ENCODE measurements around the gene FHL2. TPM values are rescaled to one million over a fixed set of nuclear protein-coding genes. Genes with fewer than 3 reads are reported as not detected.

FHL2 gene
- total RNA-seq, 1 donor from 2014 or later, result 18.5 TPM

DNA sequence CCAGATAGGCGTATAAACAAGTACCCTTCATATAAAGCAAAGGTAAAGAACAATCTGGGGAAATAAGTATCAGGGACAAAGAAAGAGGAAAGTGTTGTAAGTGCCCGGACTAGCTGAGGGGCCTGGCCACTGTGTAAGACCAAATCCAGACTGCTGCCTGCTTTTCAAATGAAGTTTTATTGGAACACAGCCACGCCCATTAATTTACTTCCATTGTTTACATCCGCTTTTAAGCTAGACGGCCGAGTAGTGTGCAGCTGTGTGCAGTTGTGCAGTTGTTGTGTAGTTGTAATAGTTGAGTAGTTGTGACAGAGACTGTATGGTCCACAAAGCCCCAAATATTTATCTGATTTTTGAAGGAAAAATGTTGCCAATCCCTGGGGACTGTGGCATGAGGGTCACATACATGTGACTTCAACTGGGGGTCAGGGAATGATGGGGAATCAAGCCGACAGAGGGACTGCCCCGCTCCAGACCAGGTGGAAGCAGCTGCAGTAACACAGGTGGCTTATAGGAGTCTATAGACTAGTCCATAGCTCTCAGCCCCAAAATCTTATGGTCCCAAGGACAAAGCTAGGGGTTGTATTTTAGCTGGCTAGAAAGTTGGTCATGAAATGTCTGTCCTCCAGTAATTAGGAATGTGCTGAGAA is 30.0 kb downstream of the FHL2 start:
- no peak overlapping the region for H3K4me3 Mint-ChIP-seq (ENCODE audit: unreplicated experiment)
- peaks cover 3% of the 10 kb centered on the region for H3K4me1 Mint-ChIP-seq (ENCODE audit: unreplicated experiment)
- no peak for DNase-seq (ENCODE audit: low spot score)
- H3K9me3 Mint-ChIP-seq (ENCODE audit: unreplicated experiment), result no peaks in the 10 kb centered on the region
- TF ChIP-seq, protein P1, sequence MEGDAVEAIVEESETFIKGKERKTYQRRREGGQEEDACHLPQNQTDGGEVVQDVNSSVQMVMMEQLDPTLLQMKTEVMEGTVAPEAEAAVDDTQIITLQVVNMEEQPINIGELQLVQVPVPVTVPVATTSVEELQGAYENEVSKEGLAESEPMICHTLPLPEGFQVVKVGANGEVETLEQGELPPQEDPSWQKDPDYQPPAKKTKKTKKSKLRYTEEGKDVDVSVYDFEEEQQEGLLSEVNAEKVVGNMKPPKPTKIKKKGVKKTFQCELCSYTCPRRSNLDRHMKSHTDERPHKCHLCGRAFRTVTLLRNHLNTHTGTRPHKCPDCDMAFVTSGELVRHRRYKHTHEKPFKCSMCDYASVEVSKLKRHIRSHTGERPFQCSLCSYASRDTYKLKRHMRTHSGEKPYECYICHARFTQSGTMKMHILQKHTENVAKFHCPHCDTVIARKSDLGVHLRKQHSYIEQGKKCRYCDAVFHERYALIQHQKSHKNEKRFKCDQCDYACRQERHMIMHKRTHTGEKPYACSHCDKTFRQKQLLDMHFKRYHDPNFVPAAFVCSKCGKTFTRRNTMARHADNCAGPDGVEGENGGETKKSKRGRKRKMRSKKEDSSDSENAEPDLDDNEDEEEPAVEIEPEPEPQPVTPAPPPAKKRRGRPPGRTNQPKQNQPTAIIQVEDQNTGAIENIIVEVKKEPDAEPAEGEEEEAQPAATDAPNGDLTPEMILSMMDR (IDR thresholded peaks at IDR 0.05; ENCODE audit: unreplicated experiment), result no peak
- H3K27ac Mint-ChIP-seq (ENCODE audit: unreplicated experiment), result no peak overlapping the region
- H3K36me3 Mint-ChIP-seq (ENCODE audit: low read depth, unreplicated experiment), result peaks cover 47% of the 10 kb centered on the region
- H3K27me3 Mint-ChIP-seq (ENCODE audit: unreplicated experiment), result peaks cover 5% of the 10 kb centered on the region

DNA sequence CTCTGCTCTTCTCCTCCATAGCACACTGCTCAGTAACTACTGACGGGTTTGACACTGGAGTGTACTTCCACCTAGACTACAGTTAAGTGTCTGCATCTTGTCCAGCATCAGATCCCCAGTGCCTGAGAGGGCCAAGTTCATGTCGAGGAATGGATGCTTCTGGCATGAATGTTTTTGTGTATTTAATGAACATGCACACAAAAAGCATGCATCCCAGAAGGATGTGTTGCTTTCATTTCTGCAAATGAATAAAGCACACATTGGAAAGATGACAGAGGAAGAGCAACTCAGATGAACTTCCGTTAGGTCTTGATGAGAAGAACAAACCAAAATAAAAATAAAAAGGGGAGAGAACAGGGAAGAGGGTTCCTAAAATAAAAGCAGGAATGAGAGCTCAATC is 33.6 kb downstream of the FHL2 start:
- no peak overlapping the region for H3K27ac Mint-ChIP-seq (ENCODE audit: unreplicated experiment)

DNA sequence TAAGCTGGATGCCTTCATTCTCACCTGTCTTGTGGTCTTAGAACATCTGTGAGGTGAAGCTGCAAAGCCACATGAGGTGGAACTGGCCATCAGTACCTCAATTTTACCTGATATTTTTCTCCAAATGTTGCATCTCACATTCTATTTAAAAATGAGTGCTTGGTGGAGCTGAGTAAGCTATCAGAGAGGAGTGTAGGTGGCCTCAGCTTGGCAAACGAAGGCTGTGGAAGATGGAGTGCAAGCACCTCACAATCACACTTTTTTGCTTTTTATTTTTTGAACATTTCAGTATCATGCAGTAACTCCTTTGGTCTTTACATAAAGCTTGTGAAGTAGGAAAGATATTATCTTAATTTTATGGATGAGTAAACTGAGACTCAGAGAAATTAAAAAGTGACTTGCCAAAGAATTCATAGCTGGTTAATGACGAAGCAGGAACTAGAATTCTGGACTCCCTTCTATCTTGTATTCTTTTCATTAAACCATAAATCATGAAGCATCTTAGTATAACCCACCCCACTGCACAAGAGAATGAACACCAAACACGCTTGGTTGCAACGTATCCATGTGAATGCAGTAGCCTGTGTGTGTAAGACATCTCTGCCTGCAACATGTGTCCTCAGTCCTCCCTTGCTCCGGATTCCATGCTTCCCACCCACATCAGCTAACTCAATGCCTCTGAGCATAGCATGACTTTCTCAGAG is 34.3 kb downstream of the FHL2 start:
- no peaks in the 10 kb centered on the region for H3K9me3 Mint-ChIP-seq (ENCODE audit: unreplicated experiment)
- no peak for DNase-seq (ENCODE audit: low spot score)
- H3K27me3 Mint-ChIP-seq (ENCODE audit: unreplicated experiment), result peaks cover 5% of the 10 kb centered on the region
- H3K4me3 Mint-ChIP-seq (ENCODE audit: unreplicated experiment), result no peak overlapping the region
- TF ChIP-seq, protein P1 (IDR thresholded peaks at IDR 0.05; ENCODE audit: unreplicated experiment), result no peak
- peaks cover 9% of the 10 kb centered on the region for H3K4me1 Mint-ChIP-seq (ENCODE audit: unreplicated experiment)
- H3K36me3 Mint-ChIP-seq (ENCODE audit: low read depth, unreplicated experiment), result peaks cover 42% of the 10 kb centered on the region
- no peak overlapping the region for H3K27ac Mint-ChIP-seq (ENCODE audit: unreplicated experiment)

More for the DNA sequence above, 33.6 kb downstream of the FHL2 start:
- Mint-ChIP-seq H3K9me3 (ENCODE audit: unreplicated experiment) (no peaks in the 10 kb centered on the region), H3K36me3 (ENCODE audit: low read depth, unreplicated experiment) (peaks cover 42% of the 10 kb centered on the region), H3K4me1 (ENCODE audit: unreplicated experiment) (peaks cover 12% of the 10 kb centered on the region), H3K27me3 (ENCODE audit: unreplicated experiment) (peaks cover 5% of the 10 kb centered on the region), H3K4me3 (ENCODE audit: unreplicated experiment) (no peak overlapping the region)
- TF ChIP-seq, protein P1 (IDR thresholded peaks at IDR 0.05; ENCODE audit: unreplicated experiment), result no peak
- no peak for DNase-seq (ENCODE audit: low spot score)

DNA sequence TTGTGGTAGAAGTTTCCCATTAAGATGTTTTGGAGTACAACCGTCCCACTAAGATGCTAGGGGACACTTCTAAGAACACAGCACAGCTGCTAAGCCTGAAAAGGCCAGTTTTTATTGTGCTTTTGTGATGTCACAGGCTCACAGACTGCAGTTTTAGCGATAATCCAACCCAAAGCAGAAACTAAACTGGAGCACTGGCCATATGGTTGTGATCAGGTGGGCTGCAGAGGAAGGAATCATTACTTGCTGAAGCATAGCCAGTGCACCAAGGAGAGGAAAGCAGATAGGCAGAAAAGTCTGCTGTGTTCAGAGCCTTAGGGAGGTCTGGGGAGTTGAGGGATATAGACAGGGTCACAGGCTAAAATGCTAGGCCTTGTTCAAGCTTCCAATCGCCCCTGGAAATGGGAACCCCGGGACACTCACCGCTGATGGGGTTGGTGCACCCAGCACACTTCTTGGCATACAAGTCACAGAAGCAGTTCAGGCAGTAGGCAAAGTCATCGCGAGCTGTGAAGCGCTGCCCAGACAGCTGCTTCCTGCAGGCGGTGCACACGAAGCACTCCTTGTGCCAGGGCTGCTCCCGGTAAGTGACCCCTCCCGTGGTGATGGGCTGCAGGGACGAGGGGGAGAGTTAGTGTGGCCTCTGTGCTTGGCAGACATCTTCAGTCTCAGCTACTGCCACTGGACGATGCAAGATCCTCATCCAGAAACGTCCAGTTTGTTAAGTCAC is 35.8 kb downstream of the FHL2 start:
- no peak overlapping the region for H3K4me3 Mint-ChIP-seq (ENCODE audit: unreplicated experiment)
- peaks cover 37% of the 10 kb centered on the region for H3K36me3 Mint-ChIP-seq (ENCODE audit: low read depth, unreplicated experiment)
- no peak overlapping the region for H3K27ac Mint-ChIP-seq (ENCODE audit: unreplicated experiment)
- no peaks in the 10 kb centered on the region for H3K9me3 Mint-ChIP-seq (ENCODE audit: unreplicated experiment)
- H3K4me1 Mint-ChIP-seq (ENCODE audit: unreplicated experiment), result peaks cover 9% of the 10 kb centered on the region
- DNase-seq (ENCODE audit: low spot score), result no peak
- H3K27me3 Mint-ChIP-seq (ENCODE audit: unreplicated experiment), result peaks cover 5% of the 10 kb centered on the region
- TF ChIP-seq, protein P1 (IDR thresholded peaks at IDR 0.05; ENCODE audit: unreplicated experiment), result no peak
